Prostate gland (tissue), 2 donors: Measurements from ENCODE around the gene CTNNA1.

ENCODE experiments used
- CTCF ChIP-seq, 4 experiments: fragments of 200-600 bp in 2 of 4; fragments of 450-650 bp in 2 of 4; sonication (generic) in 2 of 4; IDR thresholded peaks; 1 replicate in 3 of 4; 2 replicates in 1 of 4; pipeline ENCODE4 v1.5.1; 2016 to 2019; ENCODE audit warnings: antibody characterized with exemption in 4 of 4, mild to moderate bottlenecking in 2 of 4, moderate library complexity in 2 of 4
- POLR2A ChIP-seq: fragments of 450-650 bp; IDR thresholded peaks from one replicate; pipeline ENCODE4 v1.6.1; 2016; ENCODE audit warnings: antibody characterized with exemption, mild to moderate bottlenecking
- POLR2AphosphoS5 ChIP-seq: sonication (generic); formaldehyde crosslinking; IDR thresholded peaks from one replicate; pipeline ENCODE4 v1.6.1; 2017; ENCODE audit warnings: antibody characterized with exemption

- TF ChIP-seq CTCF (IDR thresholded peaks at IDR 0.05) (no peak), POLR2A (no peak), POLR2AphosphoS5 (no peak)
Measured at GRCh38 chr5:138709202-138709601, 44.0 kb upstream of the CTNNA1 start.
